Gastroesophageal sphincter (tissue), 3 donors: Measurements from ENCODE around the gene BPI.

ENCODE experiments used
- POLR2AphosphoS5 ChIP-seq: sonication (generic); formaldehyde crosslinking; IDR thresholded peaks from one replicate; pipeline ENCODE4 v1.6.1; 2017; ENCODE audit warnings: antibody characterized with exemption
- TF ChIP-seq, protein P1 (sequence below), 4 experiments: fragments of 200-600 bp in 2 of 4; fragments of 450-650 bp in 2 of 4; sonication (generic) in 1 of 4; IDR thresholded peaks; one replicate each; pipeline ENCODE4 v1.5.1; 2017 to 2019; ENCODE audit warnings: antibody characterized with exemption in 4 of 4, mild to moderate bottlenecking in 2 of 4, moderate library complexity in 2 of 4

DNA sequence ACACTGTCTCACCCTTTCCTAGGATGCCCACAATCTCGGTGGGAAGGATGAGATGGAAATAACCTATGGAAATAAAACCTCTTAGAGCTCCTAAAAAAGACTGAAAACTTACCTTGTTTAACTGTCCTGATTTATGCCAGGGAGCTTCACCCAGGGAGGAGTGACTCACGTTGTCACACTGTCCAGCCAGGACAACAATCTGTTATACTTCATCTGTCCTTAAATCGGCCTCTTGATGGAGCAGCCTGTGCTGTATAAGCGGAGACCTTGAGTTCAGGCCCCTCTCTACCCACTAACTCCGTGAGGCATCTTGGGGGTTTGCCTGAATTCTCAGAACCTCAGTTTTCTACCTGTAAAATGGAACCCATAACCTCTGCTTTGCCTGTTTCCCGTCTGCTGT, 34.2 kb upstream of the BPI start:
- TF ChIP-seq, protein P1, sequence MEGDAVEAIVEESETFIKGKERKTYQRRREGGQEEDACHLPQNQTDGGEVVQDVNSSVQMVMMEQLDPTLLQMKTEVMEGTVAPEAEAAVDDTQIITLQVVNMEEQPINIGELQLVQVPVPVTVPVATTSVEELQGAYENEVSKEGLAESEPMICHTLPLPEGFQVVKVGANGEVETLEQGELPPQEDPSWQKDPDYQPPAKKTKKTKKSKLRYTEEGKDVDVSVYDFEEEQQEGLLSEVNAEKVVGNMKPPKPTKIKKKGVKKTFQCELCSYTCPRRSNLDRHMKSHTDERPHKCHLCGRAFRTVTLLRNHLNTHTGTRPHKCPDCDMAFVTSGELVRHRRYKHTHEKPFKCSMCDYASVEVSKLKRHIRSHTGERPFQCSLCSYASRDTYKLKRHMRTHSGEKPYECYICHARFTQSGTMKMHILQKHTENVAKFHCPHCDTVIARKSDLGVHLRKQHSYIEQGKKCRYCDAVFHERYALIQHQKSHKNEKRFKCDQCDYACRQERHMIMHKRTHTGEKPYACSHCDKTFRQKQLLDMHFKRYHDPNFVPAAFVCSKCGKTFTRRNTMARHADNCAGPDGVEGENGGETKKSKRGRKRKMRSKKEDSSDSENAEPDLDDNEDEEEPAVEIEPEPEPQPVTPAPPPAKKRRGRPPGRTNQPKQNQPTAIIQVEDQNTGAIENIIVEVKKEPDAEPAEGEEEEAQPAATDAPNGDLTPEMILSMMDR (IDR thresholded peaks at IDR 0.05) = no peak
- TF ChIP-seq POLR2AphosphoS5 = no peak
